ENCODE results near the gene PLIN4. TPM values are rescaled to one million over a fixed set of nuclear protein-coding genes. Genes with fewer than 3 reads are reported as not detected.

Gene PLIN4
- total RNA-seq, 1 experiment from 2014 or later, result not detected

GRCh38 chr19:4488496-4488895, 29.8 kb downstream of the PLIN4 start:
- H3K27me3 ChIP-seq (ENCODE audit: low read length), result no peaks in the 10 kb centered on the region
- H4K20me1 ChIP-seq (ENCODE audit: insufficient read depth, low read depth, low read length), result no peaks in the 10 kb centered on the region
- H3K4me1 ChIP-seq (ENCODE audit: low read length), result no peaks in the 10 kb centered on the region; the same call in 1 of the 2 replicates
- no peak overlapping the region for H3K4me3 ChIP-seq (ENCODE audit: low read length)
- no peaks in the 10 kb centered on the region for H3K9me2 ChIP-seq (replicated peaks; ENCODE audit: insufficient read depth, low read length)
- H3K79me2 ChIP-seq (ENCODE audit: low read length), result 0 out of 2 replicates have a peak, but pooled peaks cover 2% of the 10 kb centered on the region
- no peaks in the 10 kb centered on the region for H3K9me3 ChIP-seq (ENCODE audit: low read length)
- no peak overlapping the region for H3K4me2 ChIP-seq (ENCODE audit: low read depth, low read length, poor library complexity, severe bottlenecking)
- DNase-seq, result no peak
- H2AFZ ChIP-seq (ENCODE audit: low read length), result no peak overlapping the region
- H3K36me3 ChIP-seq (ENCODE audit: insufficient read depth, low read length), result peaks cover 16% of the 10 kb centered on the region
- H3K9ac ChIP-seq (ENCODE audit: low read length), result no peak overlapping the region
- no peak overlapping the region for H3K27ac ChIP-seq (ENCODE audit: low read length)

GRCh38 chr19:4487572-4487971, 30.7 kb downstream of the PLIN4 start:
- Histone ChIP-seq H3K9me2 (replicated peaks; ENCODE audit: insufficient read depth, low read length) (no peaks in the 10 kb centered on the region), H3K27me3 (ENCODE audit: low read length) (no peaks in the 10 kb centered on the region), H4K20me1 (ENCODE audit: insufficient read depth, low read depth, low read length) (no peaks in the 10 kb centered on the region)

GRCh38 chr19:4483385-4483784, 34.9 kb downstream of the PLIN4 start:
- Histone ChIP-seq H3K9me2 (replicated peaks; ENCODE audit: insufficient read depth, low read length) (no peaks in the 10 kb centered on the region), H3K36me3 (ENCODE audit: insufficient read depth, low read length) (no peaks in the 10 kb centered on the region), H3K9ac (ENCODE audit: low read length) (no peak overlapping the region), H3K4me1 (ENCODE audit: low read length) (peaks cover 13% of the 10 kb centered on the region), H3K27me3 (ENCODE audit: low read length) (no peaks in the 10 kb centered on the region), H3K4me2 (ENCODE audit: low read depth, low read length, poor library complexity, severe bottlenecking) (no peak overlapping the region), H3K9me3 (ENCODE audit: low read length) (no peaks in the 10 kb centered on the region), H2AFZ (ENCODE audit: low read length) (no peak overlapping the region), H4K20me1 (ENCODE audit: insufficient read depth, low read depth, low read length) (peaks cover 4% of the 10 kb centered on the region; the same call in 1 of the 2 replicates), H3K4me3 (ENCODE audit: low read length) (no peak overlapping the region), H3K27ac (ENCODE audit: low read length) (no peak overlapping the region), H3K79me2 (ENCODE audit: low read length) (no peaks in the 10 kb centered on the region)
- no peak for DNase-seq

More at GRCh38 chr19:4487572-4487971, 30.7 kb downstream of the PLIN4 start:
- Histone ChIP-seq H3K9me3 (ENCODE audit: low read length) (no peaks in the 10 kb centered on the region), H3K36me3 (ENCODE audit: insufficient read depth, low read length) (peaks cover 10% of the 10 kb centered on the region), H2AFZ (ENCODE audit: low read length) (no peak overlapping the region), H3K4me2 (ENCODE audit: low read depth, low read length, poor library complexity, severe bottlenecking) (no peak overlapping the region), H3K4me3 (ENCODE audit: low read length) (no peak overlapping the region), H3K4me1 (ENCODE audit: low read length) (no peaks in the 10 kb centered on the region; the same call in 1 of the 2 replicates), H3K27ac (ENCODE audit: low read length) (no peak overlapping the region), H3K79me2 (ENCODE audit: low read length) (0 out of 2 replicates have a peak, but pooled peaks cover 2% of the 10 kb centered on the region), H3K9ac (ENCODE audit: low read length) (no peak overlapping the region)
- DNase-seq, result no peak

GRCh38 chr19:4482721-4483364, 35.4 kb downstream of the PLIN4 start:
- no peak overlapping the region for H3K9ac ChIP-seq (ENCODE audit: low read length)
- H3K79me2 ChIP-seq (ENCODE audit: low read length), result no peaks in the 10 kb centered on the region
- H3K36me3 ChIP-seq (ENCODE audit: insufficient read depth, low read length), result no peaks in the 10 kb centered on the region

GRCh38 chr19:4477034-4477801, 41.1 kb downstream of the PLIN4 start:
- Histone ChIP-seq H3K36me3 (ENCODE audit: insufficient read depth, low read length) (no peaks in the 10 kb centered on the region; the same call in 1 of the 2 replicates), H3K79me2 (ENCODE audit: low read length) (peaks cover 42% of the 10 kb centered on the region), H3K9me3 (ENCODE audit: low read length) (no peaks in the 10 kb centered on the region), H3K9me2 (replicated peaks; ENCODE audit: insufficient read depth, low read length) (no peaks in the 10 kb centered on the region), H3K9ac (ENCODE audit: low read length) (no peak overlapping the region), H3K4me1 (ENCODE audit: low read length) (peaks cover 28% of the 10 kb centered on the region), H3K4me2 (ENCODE audit: low read depth, low read length, poor library complexity, severe bottlenecking) (no peak overlapping the region), H3K27ac (ENCODE audit: low read length) (no peak overlapping the region), H2AFZ (ENCODE audit: low read length) (no peak overlapping the region), H4K20me1 (ENCODE audit: insufficient read depth, low read depth, low read length) (peaks cover 4% of the 10 kb centered on the region; the same call in 1 of the 2 replicates), H3K27me3 (ENCODE audit: low read length) (no peaks in the 10 kb centered on the region), H3K4me3 (ENCODE audit: low read length) (no peak overlapping the region)
- no peak for DNase-seq

More at GRCh38 chr19:4482721-4483364, 35.4 kb downstream of the PLIN4 start:
- DNase-seq, result no peak
- Histone ChIP-seq H3K4me3 (ENCODE audit: low read length) (no peak overlapping the region), H3K27ac (ENCODE audit: low read length) (no peak overlapping the region), H3K9me3 (ENCODE audit: low read length) (no peaks in the 10 kb centered on the region), H2AFZ (ENCODE audit: low read length) (no peak overlapping the region), H3K4me1 (ENCODE audit: low read length) (peaks cover 13% of the 10 kb centered on the region), H4K20me1 (ENCODE audit: insufficient read depth, low read depth, low read length) (peaks cover 4% of the 10 kb centered on the region; the same call in 1 of the 2 replicates), H3K27me3 (ENCODE audit: low read length) (no peaks in the 10 kb centered on the region), H3K4me2 (ENCODE audit: low read depth, low read length, poor library complexity, severe bottlenecking) (no peak overlapping the region), H3K9me2 (replicated peaks; ENCODE audit: insufficient read depth, low read length) (no peaks in the 10 kb centered on the region)

- peak overlapping the region; percentile 22; the same call in 1 of the 2 replicates for H3K27ac ChIP-seq (ENCODE audit: low read length)
- H3K4me3 ChIP-seq (ENCODE audit: low read length), result peak overlapping the region; percentile 97
Measured at GRCh38 chr19:4474514-4475022, 43.7 kb downstream of the PLIN4 start.

GRCh38 chr19:4473763-4474513, 44.3 kb downstream of the PLIN4 start:
- peak; percentile 46 for DNase-seq
- Histone ChIP-seq H3K9me2 (replicated peaks; ENCODE audit: insufficient read depth, low read length) (no peaks in the 10 kb centered on the region), H3K36me3 (ENCODE audit: insufficient read depth, low read length) (no peaks in the 10 kb centered on the region; the same call in 1 of the 2 replicates), H3K4me1 (ENCODE audit: low read length) (peaks cover 26% of the 10 kb centered on the region), H3K27ac (ENCODE audit: low read length) (peak overlapping the region; percentile 22; the same call in 1 of the 2 replicates), H2AFZ (ENCODE audit: low read length) (no peak overlapping the region), H3K79me2 (ENCODE audit: low read length) (peaks cover 42% of the 10 kb centered on the region), H3K9ac (ENCODE audit: low read length) (peak overlapping the region; percentile 99), H3K9me3 (ENCODE audit: low read length) (no peaks in the 10 kb centered on the region), H3K27me3 (ENCODE audit: low read length) (no peaks in the 10 kb centered on the region), H3K4me2 (ENCODE audit: low read depth, low read length, poor library complexity, severe bottlenecking) (peak overlapping the region; percentile 92), H4K20me1 (ENCODE audit: insufficient read depth, low read depth, low read length) (no peaks in the 10 kb centered on the region; the same call in 1 of the 2 replicates), H3K4me3 (ENCODE audit: low read length) (peak overlapping the region; percentile 97)

More at GRCh38 chr19:4474514-4475022, 43.7 kb downstream of the PLIN4 start:
- H3K4me1 ChIP-seq (ENCODE audit: low read length), result peaks cover 32% of the 10 kb centered on the region
- no peaks in the 10 kb centered on the region for H3K9me2 ChIP-seq (replicated peaks; ENCODE audit: insufficient read depth, low read length)
- no peaks in the 10 kb centered on the region for H3K9me3 ChIP-seq (ENCODE audit: low read length)
- H2AFZ ChIP-seq (ENCODE audit: low read length), result no peak overlapping the region
- no peaks in the 10 kb centered on the region for H3K27me3 ChIP-seq (ENCODE audit: low read length)
- DNase-seq, result peak; percentile 88
- H3K9ac ChIP-seq (ENCODE audit: low read length), result peak overlapping the region; percentile 99
- H4K20me1 ChIP-seq (ENCODE audit: insufficient read depth, low read depth, low read length), result no peaks in the 10 kb centered on the region; the same call in 1 of the 2 replicates
- peak overlapping the region; percentile 92 for H3K4me2 ChIP-seq (ENCODE audit: low read depth, low read length, poor library complexity, severe bottlenecking)
- no peaks in the 10 kb centered on the region; the same call in 1 of the 2 replicates for H3K36me3 ChIP-seq (ENCODE audit: insufficient read depth, low read length)
- peaks cover 42% of the 10 kb centered on the region for H3K79me2 ChIP-seq (ENCODE audit: low read length)

All from Karpas-422 (cell line).